GM12872 (cell line): ENCODE results near the gene CNTROB.

Source experiments
- CTCF ChIP-seq: IDR thresholded peaks from 3 replicates; pipeline ENCODE4 v1.5.1; 2011; ENCODE audit warnings: low read depth, mild to moderate bottlenecking, low read length, moderate library complexity; ENCODE audit not compliant: insufficient read depth

Gene CNTROB

GRCh38 chr17:7935859-7936258 lies 3.9 kb downstream of the CNTROB start:
- no peak for TF ChIP-seq CTCF

DNA sequence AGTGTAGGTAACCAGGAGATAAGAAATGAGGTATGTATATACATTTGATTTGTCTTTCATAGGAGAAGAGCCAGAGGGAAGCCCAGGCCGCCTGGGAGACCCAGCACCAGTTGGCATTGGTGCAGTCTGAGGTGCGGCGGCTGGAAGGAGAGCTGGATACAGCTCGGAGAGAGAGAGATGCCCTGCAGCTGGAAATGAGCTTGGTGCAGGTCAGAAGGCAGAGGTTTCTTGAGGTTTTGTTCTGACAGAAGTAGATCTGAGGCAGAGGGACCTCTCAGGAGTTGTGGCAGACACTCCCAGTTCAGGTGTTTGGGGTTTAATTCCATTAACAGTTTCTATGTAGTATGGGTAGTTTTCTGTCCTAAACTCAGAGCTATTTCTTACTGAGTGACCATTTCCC lies 8.0 kb downstream of the CNTROB start:
- TF ChIP-seq CTCF: no peak

- no peak for TF ChIP-seq CTCF
Measured at GRCh38 chr17:7940743-7941142, 8.7 kb downstream of the CNTROB start.

DNA sequence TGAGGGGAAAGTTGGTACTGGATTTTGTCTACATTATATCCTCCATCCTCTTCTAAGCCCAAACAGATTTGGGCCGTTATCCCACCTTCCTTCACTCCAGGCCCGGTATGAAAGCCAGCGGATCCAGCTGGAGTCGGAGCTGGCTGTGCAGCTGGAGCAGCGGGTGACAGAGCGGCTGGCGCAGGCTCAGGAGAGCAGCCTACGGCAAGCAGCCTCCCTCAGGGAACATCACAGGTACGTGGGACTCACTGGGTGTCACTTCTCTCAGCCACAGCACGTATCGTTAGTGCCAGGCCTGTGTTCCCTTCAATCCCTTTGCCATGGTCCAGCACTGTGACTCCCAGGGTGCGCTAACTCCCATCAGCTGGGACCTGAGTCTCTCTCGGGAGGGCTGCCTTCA lies 11.3 kb downstream of the CNTROB start:
- TF ChIP-seq CTCF: no peak

DNA sequence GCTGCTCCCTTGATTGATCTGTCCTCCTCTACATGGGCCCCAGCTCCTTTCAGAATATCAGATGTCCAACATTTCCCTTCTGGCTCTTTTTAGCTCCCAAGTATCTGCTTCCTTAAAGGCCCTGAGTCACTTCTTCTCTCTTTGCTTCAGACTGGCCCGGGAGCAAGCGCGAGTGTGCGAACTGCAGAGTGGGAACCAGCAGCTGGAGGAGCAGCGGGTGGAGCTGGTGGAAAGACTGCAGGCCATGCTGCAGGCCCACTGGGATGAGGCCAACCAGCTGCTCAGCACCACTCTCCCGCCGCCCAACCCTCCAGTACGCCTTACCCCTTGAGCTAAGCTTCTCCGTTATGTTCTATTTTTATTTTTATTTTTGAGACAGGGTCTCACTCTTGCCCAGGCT lies 12.3 kb downstream of the CNTROB start:
- no peak for TF ChIP-seq CTCF

- TF ChIP-seq CTCF: no peak
Measured at GRCh38 chr17:7945651-7946050, 13.6 kb downstream of the CNTROB start.

- TF ChIP-seq CTCF: no peak
Measured at GRCh38 chr17:7946441-7946840, 14.4 kb downstream of the CNTROB start.

DNA sequence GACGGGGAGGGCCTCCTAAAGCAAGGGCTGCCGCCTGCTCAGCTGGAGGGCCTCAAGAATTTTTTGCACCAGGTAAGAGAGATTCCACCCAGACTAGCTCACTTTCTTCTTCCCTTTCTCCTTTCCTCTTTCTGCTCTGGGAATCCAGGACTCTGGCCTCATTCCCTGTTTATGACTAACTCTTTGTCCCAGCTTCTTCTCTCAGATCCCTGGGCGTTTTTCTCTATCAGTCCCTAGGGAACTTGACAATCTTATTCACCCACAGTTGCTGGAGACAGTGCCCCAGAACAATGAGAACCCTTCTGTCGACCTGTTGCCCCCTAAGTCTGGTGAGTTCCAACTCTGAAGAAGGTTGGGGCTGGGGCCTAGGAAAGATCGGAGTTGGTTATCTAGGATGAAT lies 15.6 kb downstream of the CNTROB start:
- TF ChIP-seq CTCF: no peak
